Ascending aorta (tissue), 2 donors: Measurements from ENCODE around the gene SDK2. TPM values are rescaled to one million over a fixed set of nuclear protein-coding genes. Genes with fewer than 3 reads are reported as not detected.
"Not testable (repeated sequence)": the region's sequence is repeated elsewhere in the genome, so short reads cannot be mapped to it uniquely, and the experiment has no call there.

Experiments used
- DNase-seq, 2 donors: peaks; one replicate each; pipeline ENCODE4 v3.0.0-alpha.2; 2019; ENCODE audit warnings: low spot score in 2 of 2
- H3K27ac ChIP-seq, 2 donors: fragments of 200-600 bp; sonication (generic); one replicate each; pipeline ENCODE4 v1.5.1; 2016 to 2017; ENCODE audit warnings: mild to moderate bottlenecking in 1 of 2
- H3K27me3 ChIP-seq: fragments of 200-600 bp; sonication (generic); one replicate; pipeline ENCODE4 v1.5.1; 2017
- H3K36me3 ChIP-seq, 2 donors: fragments of 200-600 bp; sonication (generic); one replicate each; pipeline ENCODE4 v1.5.1; 2016
- H3K4me1 ChIP-seq, 2 donors: fragments of 200-600 bp; sonication (generic); one replicate each; pipeline ENCODE4 v1.5.1; 2016 to 2017; ENCODE audit warnings: mild to moderate bottlenecking in 1 of 2
- H3K4me3 ChIP-seq, 2 donors: fragments of 200-600 bp; sonication (generic); one replicate each; pipeline ENCODE4 v1.5.1; 2016 to 2017; ENCODE audit warnings: mild to moderate bottlenecking in 1 of 2
- H3K9me3 ChIP-seq, 2 donors: fragments of 200-600 bp; sonication (generic); one replicate each; pipeline ENCODE4 v1.5.1; 2016
- CTCF ChIP-seq, 3 experiments: fragments of 200-600 bp in 2 of 3; fragments of 450-650 bp in 1 of 3; sonication (generic) in 2 of 3; IDR thresholded peaks; one replicate each; pipeline ENCODE4 v1.5.1; 2016 to 2019; ENCODE audit warnings: antibody characterized with exemption in 3 of 3, mild to moderate bottlenecking in 1 of 3, moderate library complexity in 1 of 3
- intact Hi-C: fragments of 100-400 bp; cut with DNase I; formaldehyde crosslinking; loops from one replicate; pipeline ENCODE4 v1.15.1; 2023
- total RNA-seq: library from RNA; depleted of rRNA; stranded (reverse); fragments of >200 nt; gene quantifications from one replicate; pipeline ENCODE4 v1.1.0, GENCODE V29; 2016

The SDK2 gene
- total RNA-seq, 1 donor from 2014 or later: 8.1 TPM

- H3K27me3 ChIP-seq: no peaks in the 10 kb centered on the region
- H3K36me3 ChIP-seq: no peaks in the 10 kb centered on the region
- H3K9me3 ChIP-seq: no peaks in the 10 kb centered on the region
- TF ChIP-seq CTCF (IDR thresholded peaks at IDR 0.05): no peak
- no peak overlapping the region for H3K27ac ChIP-seq
- no peaks in the 10 kb centered on the region for H3K4me1 ChIP-seq
- no peak overlapping the region for H3K4me3 ChIP-seq
- no peak for DNase-seq
- intact Hi-C loops: no loop called here
Observed at GRCh38 chr17:73480740-73481139, 163.5 kb downstream of the SDK2 start.

- TF ChIP-seq CTCF (IDR thresholded peaks at IDR 0.05): no peak
- intact Hi-C loops: no loop called here
- DNase-seq: no peak
- Histone ChIP-seq H3K9me3 (no peaks in the 10 kb centered on the region), H3K4me1 (peaks cover 3 to 7% of the 10 kb centered on the region in 2 donors), H3K4me3 (no peak overlapping the region), H3K27me3 (no peaks in the 10 kb centered on the region), H3K36me3 (no peaks in the 10 kb centered on the region), H3K27ac (no peak overlapping the region)
Observed at GRCh38 chr17:73478768-73479424, 165.3 kb downstream of the SDK2 start.

- no peak for DNase-seq
- no peak overlapping the region for H3K27ac ChIP-seq
- intact Hi-C loops: no loop called here
- H3K36me3 ChIP-seq: no peaks in the 10 kb centered on the region
- no peaks in the 10 kb centered on the region for H3K27me3 ChIP-seq
- H3K4me3 ChIP-seq: no peak overlapping the region
- peaks cover 3 to 11% of the 10 kb centered on the region in 2 donors for H3K4me1 ChIP-seq
- no peaks in the 10 kb centered on the region for H3K9me3 ChIP-seq
- no peak for TF ChIP-seq CTCF (IDR thresholded peaks at IDR 0.05)
Observed at GRCh38 chr17:73478334-73478733, 165.9 kb downstream of the SDK2 start.

GRCh38 chr17:73476890-73477350 is 167.3 kb downstream of the SDK2 start:
- TF ChIP-seq CTCF (IDR thresholded peaks at IDR 0.05): no peak
- intact Hi-C loops: no loop called here
- H3K36me3 ChIP-seq: no peaks in the 10 kb centered on the region
- H3K9me3 ChIP-seq: no peaks in the 10 kb centered on the region
- no peak overlapping the region for H3K27ac ChIP-seq
- no peaks in the 10 kb centered on the region for H3K27me3 ChIP-seq
- H3K4me1 ChIP-seq: peaks cover 3 to 11% of the 10 kb centered on the region in 2 donors
- no peak for DNase-seq
- peak overlapping the region in 1 of 2 donors; percentile 3 for H3K4me3 ChIP-seq

GRCh38 chr17:73474370-73474988 is 169.8 kb downstream of the SDK2 start:
- no peak for TF ChIP-seq CTCF (IDR thresholded peaks at IDR 0.05)
- Histone ChIP-seq H3K4me3 (no peak overlapping the region), H3K4me1 (peaks cover 3 to 11% of the 10 kb centered on the region in 2 donors), H3K27me3 (no peaks in the 10 kb centered on the region), H3K27ac (no peak overlapping the region), H3K9me3 (no peaks in the 10 kb centered on the region), H3K36me3 (no peaks in the 10 kb centered on the region)
- intact Hi-C loops: no loop called here
- DNase-seq: peak in 1 of 2 donors; percentile 78

- H3K4me3 ChIP-seq, DNase-seq, intact Hi-C loops, H3K27ac ChIP-seq, H3K36me3 ChIP-seq, H3K9me3 ChIP-seq, H3K27me3 ChIP-seq: not testable (repeated sequence)
- H3K4me1 ChIP-seq: peaks cover 3 to 11% of the 10 kb centered on the region in 2 donors
Observed at GRCh38 chr17:73472715-73473114, 171.5 kb downstream of the SDK2 start.
